IPS-18c (cell line): ENCODE data around the gene FOXRED1.

ENCODE experiments used
- H3K4me3 ChIP-seq: 2 replicates; pipeline ENCODE4 v1.7.0; 2013; ENCODE audit warnings: low read depth, mild to moderate bottlenecking, low read length, moderate library complexity; ENCODE audit not compliant: insufficient read depth
- H3K9me3 ChIP-seq: one replicate; pipeline ENCODE4 v1.6.1; 2013; ENCODE audit warnings: mild to moderate bottlenecking, low read length, moderate library complexity; ENCODE audit not compliant: control insufficient read depth, insufficient read depth

The FOXRED1 gene

DNA sequence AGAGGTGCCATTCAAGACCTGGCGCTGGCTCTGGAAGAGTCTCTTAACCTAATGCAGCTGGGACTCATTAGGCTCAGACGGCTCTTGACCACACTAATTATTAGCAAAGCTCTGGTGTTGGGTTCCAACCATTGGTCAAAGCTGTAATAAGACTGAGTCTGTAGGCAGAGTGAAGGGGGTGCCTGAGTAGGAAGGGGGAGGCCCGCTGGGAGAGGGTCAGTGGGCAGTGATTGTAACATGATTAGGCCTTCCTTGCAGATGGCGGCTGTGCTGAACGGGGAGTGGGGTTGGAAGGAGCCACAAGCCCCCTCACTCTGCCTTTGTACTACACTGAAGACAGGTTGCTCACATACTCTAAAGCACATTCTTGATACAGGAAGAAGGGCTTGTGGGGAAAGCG lies 5.5 kb upstream of the FOXRED1 start:
- H3K4me3 ChIP-seq: no peak overlapping the region
- H3K9me3 ChIP-seq: no peaks in the 10 kb centered on the region

DNA sequence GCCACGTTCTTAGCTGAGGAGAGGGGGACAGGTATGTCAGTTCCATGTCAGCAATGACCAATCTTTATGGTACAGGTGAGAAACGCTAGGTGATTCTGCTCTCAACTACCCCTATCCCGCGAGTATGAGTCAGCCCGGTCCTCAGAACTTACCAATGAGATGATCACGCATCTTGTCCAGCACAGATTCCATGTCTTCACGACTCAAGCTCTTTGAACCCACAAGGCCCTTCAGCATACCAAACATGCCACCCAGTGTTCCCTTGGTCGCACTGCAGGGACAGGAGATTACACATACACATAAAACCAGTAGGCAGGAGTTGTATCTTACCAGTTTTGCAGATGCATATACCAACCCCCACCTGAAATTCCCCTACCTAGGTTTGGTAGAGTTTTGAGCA lies 3.1 kb upstream of the FOXRED1 start:
- Histone ChIP-seq H3K4me3 (no peak overlapping the region), H3K9me3 (no peaks in the 10 kb centered on the region)

DNA sequence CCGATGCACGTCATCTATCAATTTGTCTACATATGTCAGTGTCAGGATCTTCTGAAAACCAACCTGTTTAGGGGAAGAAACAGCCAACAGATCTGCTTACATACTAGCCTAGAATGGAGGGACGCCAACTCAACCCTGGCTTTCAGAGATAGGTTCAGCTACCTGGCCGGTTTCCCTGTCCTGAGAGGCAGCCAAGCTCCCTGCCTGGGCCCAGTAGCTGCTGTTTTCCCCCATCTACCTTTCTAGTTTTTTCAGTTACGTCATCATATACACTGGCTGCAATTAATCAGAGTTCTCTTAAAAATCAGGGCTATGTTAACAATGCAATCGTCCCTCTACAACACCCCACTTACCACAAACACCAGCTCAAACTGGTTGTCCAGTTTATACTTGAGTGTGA lies 1.3 kb upstream of the FOXRED1 start:
- Histone ChIP-seq H3K9me3 (no peaks in the 10 kb centered on the region), H3K4me3 (peak overlapping the region; percentile 71)

GRCh38 chr11:126268361-126268707 lies 620 bp upstream of the FOXRED1 start:
- Histone ChIP-seq H3K4me3 (peak overlapping the region; percentile 71), H3K9me3 (no peaks in the 10 kb centered on the region)

- no peak overlapping the region for H3K4me3 ChIP-seq
- H3K9me3 ChIP-seq: no peaks in the 10 kb centered on the region
Measured at GRCh38 chr11:126277322-126277721, 8.4 kb downstream of the FOXRED1 start.

- Histone ChIP-seq H3K4me3 (no peak overlapping the region), H3K9me3 (no peaks in the 10 kb centered on the region)
Measured at GRCh38 chr11:126277780-126278179, 8.8 kb downstream of the FOXRED1 start.

- H3K4me3 ChIP-seq: no peak overlapping the region
- H3K9me3 ChIP-seq: no peaks in the 10 kb centered on the region
Measured at GRCh38 chr11:126279191-126279590, 10.2 kb downstream of the FOXRED1 start.

GRCh38 chr11:126280595-126280994 lies 11.6 kb downstream of the FOXRED1 start:
- H3K4me3 ChIP-seq: no peak overlapping the region

GRCh38 chr11:126281245-126281644 lies 12.3 kb downstream of the FOXRED1 start:
- no peaks in the 10 kb centered on the region for H3K9me3 ChIP-seq
- H3K4me3 ChIP-seq: no peak overlapping the region

More at GRCh38 chr11:126280595-126280994, 11.6 kb downstream of the FOXRED1 start:
- H3K9me3 ChIP-seq: no peaks in the 10 kb centered on the region

GRCh38 chr11:126281666-126282175 lies 12.8 kb downstream of the FOXRED1 start:
- peak overlapping the region; percentile 72; the same call in 1 of the 2 replicates for H3K4me3 ChIP-seq
- no peaks in the 10 kb centered on the region for H3K9me3 ChIP-seq

DNA sequence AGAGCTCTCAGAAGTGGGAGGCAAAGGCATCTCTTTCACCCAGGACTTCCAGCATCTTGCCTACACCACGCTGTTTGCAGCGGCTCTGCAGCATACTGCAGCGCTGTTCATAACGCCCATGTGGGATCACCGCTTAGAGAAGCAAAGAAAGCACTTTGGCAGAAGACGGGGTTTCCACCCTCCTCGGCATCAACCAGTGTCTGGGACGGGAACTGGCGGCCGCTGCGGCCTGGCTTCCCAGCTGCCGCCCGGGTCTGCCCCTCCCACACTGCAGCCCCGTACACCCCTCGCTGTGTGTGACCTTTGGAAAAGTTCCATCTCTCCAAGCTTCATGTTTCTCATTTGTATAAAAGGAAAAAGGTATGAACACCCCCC lies 13.4 kb downstream of the FOXRED1 start:
- peak overlapping the region; percentile 72 for H3K4me3 ChIP-seq

GRCh38 chr11:126282736-126283591 lies 14.0 kb downstream of the FOXRED1 start, which contains the start of gene TIRAP:
TIRAP (plus strand) TSS chr11:126283093; CDS start chr11:126290895, 7,802 bp downstream.
- peak within 1 kb of the TSS; percentile 72 for H3K4me3 ChIP-seq
- no peaks in the 10 kb centered on the region for H3K9me3 ChIP-seq

More for the DNA sequence above, 13.4 kb downstream of the FOXRED1 start:
- H3K9me3 ChIP-seq: no peaks in the 10 kb centered on the region

- Histone ChIP-seq H3K9me3 (no peaks in the 10 kb centered on the region), H3K4me3 (no peak overlapping the region)
Measured at GRCh38 chr11:126284829-126285228, 15.9 kb downstream of the FOXRED1 start.

GRCh38 chr11:126288237-126288636 lies 19.3 kb downstream of the FOXRED1 start:
- Histone ChIP-seq H3K9me3 (no peaks in the 10 kb centered on the region), H3K4me3 (no peak overlapping the region)

DNA sequence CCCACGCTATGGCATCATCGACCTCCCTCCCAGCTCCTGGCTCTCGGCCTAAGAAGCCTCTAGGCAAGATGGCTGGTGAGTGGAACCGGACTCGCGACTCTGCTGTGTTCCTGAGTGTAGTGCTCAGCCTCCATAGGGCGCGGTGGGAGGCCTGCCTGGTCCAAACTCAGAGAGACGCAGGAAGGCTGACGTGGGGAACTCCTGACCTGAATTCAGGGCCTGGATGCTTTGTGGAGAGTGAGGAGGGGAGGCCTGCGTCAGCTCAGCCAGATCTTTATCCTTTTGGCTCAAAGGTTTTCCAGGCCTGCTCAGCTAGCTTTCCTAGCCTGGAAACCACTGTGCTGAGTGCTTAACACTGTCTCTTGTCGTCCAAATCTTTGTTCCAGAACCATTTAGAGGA lies 21.9 kb downstream of the FOXRED1 start:
- Histone ChIP-seq H3K4me3 (no peak overlapping the region), H3K9me3 (no peaks in the 10 kb centered on the region)

GRCh38 chr11:126293726-126294125 lies 24.8 kb downstream of the FOXRED1 start:
- Histone ChIP-seq H3K9me3 (no peaks in the 10 kb centered on the region), H3K4me3 (no peak overlapping the region)

DNA sequence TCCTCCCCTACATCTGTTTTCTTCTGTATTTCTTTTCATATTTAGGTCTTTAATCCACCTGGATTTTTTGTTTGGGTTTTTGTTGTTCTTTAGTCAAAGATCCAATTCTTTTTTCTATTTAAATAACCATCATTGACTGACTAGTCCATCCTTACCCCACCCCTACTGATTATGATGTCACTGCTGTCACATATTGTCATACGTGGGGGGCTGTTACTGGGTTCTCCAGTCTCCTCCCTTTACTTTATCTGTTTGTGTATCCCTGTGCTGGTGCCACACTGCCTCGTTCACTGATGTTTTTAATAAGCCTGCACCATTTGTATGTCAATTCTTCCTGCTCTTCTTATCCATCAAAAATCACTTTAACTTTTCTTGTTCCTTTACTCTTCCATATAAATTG lies 28.1 kb downstream of the FOXRED1 start:
- Histone ChIP-seq H3K9me3 (peaks cover 2% of the 10 kb centered on the region), H3K4me3 (no peak overlapping the region)

- Histone ChIP-seq H3K4me3 (peak within 1 kb of the TSS; percentile 81), H3K9me3 (peaks cover 2% of the 10 kb centered on the region)
Measured at GRCh38 chr11:126303623-126304456, 34.9 kb downstream of the FOXRED1 start, which contains the start of gene DCPS. DCPS (plus strand) TSS chr11:126304060; CDS start chr11:126304081, 21 bp downstream.
